ENCODE results near the gene CADM3.

CADM3 gene

GRCh38 chr1:159199901-159200300 is 28.5 kb downstream of the CADM3 start:
- H3K79me2 ChIP-seq (ENCODE audit: insufficient read depth, low read length) = no peaks in the 10 kb centered on the region
- H3K27ac ChIP-seq (ENCODE audit: low read length) = no peak overlapping the region
- DNase-seq (no peak), ATAC-seq (ENCODE audit: insufficient read depth, low read depth) (no peak)
- peaks cover 9% of the 10 kb centered on the region; the same call in 1 of the 2 replicates for H4K20me1 ChIP-seq (ENCODE audit: insufficient read depth, low read length)
- no peaks in the 10 kb centered on the region for H3K4me1 ChIP-seq (ENCODE audit: insufficient read depth, low read length)
- H3K9me3 ChIP-seq (ENCODE audit: insufficient read depth, low read length, severe bottlenecking) = no peaks in the 10 kb centered on the region
- H3K27me3 ChIP-seq (ENCODE audit: insufficient read depth, low read length, poor library complexity) = peaks cover 23% of the 10 kb centered on the region
- H3K4me3 ChIP-seq (ENCODE audit: low read depth in 1 of 2, low read length in 2 of 2) = no peak overlapping the region
- H3K36me3 ChIP-seq (ENCODE audit: insufficient read depth, low read length) = no peaks in the 10 kb centered on the region
- no peak overlapping the region for H3K9ac ChIP-seq (ENCODE audit: low read depth, low read length)
- TF ChIP-seq CTCF (IDR thresholded peaks at IDR 0.05; ENCODE audit: borderline replicate concordance, extremely low read depth, low read length, poor library complexity, severe bottlenecking) = no peak
- no peak for TF ChIP-seq EZH2 (IDR thresholded peaks at IDR 0.05; ENCODE audit: borderline replicate concordance, low read depth, low read length, severe bottlenecking)
- H3K4me2 ChIP-seq (ENCODE audit: insufficient read depth, low read length) = no peak overlapping the region
- no peak overlapping the region for H2AFZ ChIP-seq (ENCODE audit: low read depth, low read length)

- Histone ChIP-seq H3K36me3 (ENCODE audit: insufficient read depth, low read length) (no peaks in the 10 kb centered on the region), H3K9me3 (ENCODE audit: insufficient read depth, low read length, severe bottlenecking) (no peaks in the 10 kb centered on the region), H3K4me3 (ENCODE audit: low read depth in 1 of 2, low read length in 2 of 2) (no peak overlapping the region), H4K20me1 (ENCODE audit: insufficient read depth, low read length) (peaks cover 12% of the 10 kb centered on the region), H3K79me2 (ENCODE audit: insufficient read depth, low read length) (no peaks in the 10 kb centered on the region), H2AFZ (ENCODE audit: low read depth, low read length) (no peak overlapping the region), H3K4me1 (ENCODE audit: insufficient read depth, low read length) (no peaks in the 10 kb centered on the region), H3K9ac (ENCODE audit: low read depth, low read length) (no peak overlapping the region), H3K4me2 (ENCODE audit: insufficient read depth, low read length) (no peak overlapping the region), H3K27me3 (ENCODE audit: insufficient read depth, low read length, poor library complexity) (peaks cover 31% of the 10 kb centered on the region), H3K27ac (ENCODE audit: low read length) (no peak overlapping the region)
- ATAC-seq (ENCODE audit: insufficient read depth, low read depth) = 0 out of 3 replicates have a peak, but pooled peaks have one; percentile 38
- peak; percentile 29 for DNase-seq
- TF ChIP-seq EZH2 (IDR thresholded peaks at IDR 0.05; ENCODE audit: borderline replicate concordance, low read depth, low read length, severe bottlenecking) (no peak), CTCF (IDR thresholded peaks at IDR 0.05; ENCODE audit: borderline replicate concordance, extremely low read depth, low read length, poor library complexity, severe bottlenecking) (no peak)
Observed at GRCh38 chr1:159200769-159201168, 29.4 kb downstream of the CADM3 start.

- H2AFZ ChIP-seq (ENCODE audit: low read depth, low read length) = no peak overlapping the region
- H4K20me1 ChIP-seq (ENCODE audit: insufficient read depth, low read length) = peaks cover 12% of the 10 kb centered on the region
- no peaks in the 10 kb centered on the region for H3K4me1 ChIP-seq (ENCODE audit: insufficient read depth, low read length)
- no peaks in the 10 kb centered on the region for H3K36me3 ChIP-seq (ENCODE audit: insufficient read depth, low read length)
- no peak overlapping the region for H3K27ac ChIP-seq (ENCODE audit: low read length)
- DNase-seq (no peak), ATAC-seq (ENCODE audit: insufficient read depth, low read depth) (no peak)
- TF ChIP-seq CTCF (IDR thresholded peaks at IDR 0.05; ENCODE audit: borderline replicate concordance, extremely low read depth, low read length, poor library complexity, severe bottlenecking) = no peak
- TF ChIP-seq EZH2 (IDR thresholded peaks at IDR 0.05; ENCODE audit: borderline replicate concordance, low read depth, low read length, severe bottlenecking) = no peak
- H3K79me2 ChIP-seq (ENCODE audit: insufficient read depth, low read length) = no peaks in the 10 kb centered on the region
- H3K4me2 ChIP-seq (ENCODE audit: insufficient read depth, low read length) = no peak overlapping the region
- H3K9me3 ChIP-seq (ENCODE audit: insufficient read depth, low read length, severe bottlenecking) = no peaks in the 10 kb centered on the region
- no peak overlapping the region for H3K9ac ChIP-seq (ENCODE audit: low read depth, low read length)
- H3K27me3 ChIP-seq (ENCODE audit: insufficient read depth, low read length, poor library complexity) = peaks cover 30% of the 10 kb centered on the region
- no peak overlapping the region for H3K4me3 ChIP-seq (ENCODE audit: low read depth in 1 of 2, low read length in 2 of 2)
Observed at GRCh38 chr1:159201642-159202041, 30.2 kb downstream of the CADM3 start.

- H3K27me3 ChIP-seq (ENCODE audit: insufficient read depth, low read length, poor library complexity) = peaks cover 23% of the 10 kb centered on the region
- H3K9me3 ChIP-seq (ENCODE audit: insufficient read depth, low read length, severe bottlenecking) = no peaks in the 10 kb centered on the region
- ATAC-seq (ENCODE audit: insufficient read depth, low read depth) = no peak
- peaks cover 9% of the 10 kb centered on the region; the same call in 1 of the 2 replicates for H4K20me1 ChIP-seq (ENCODE audit: insufficient read depth, low read length)
- H2AFZ ChIP-seq (ENCODE audit: low read depth, low read length) = no peak overlapping the region
- H3K79me2 ChIP-seq (ENCODE audit: insufficient read depth, low read length) = no peaks in the 10 kb centered on the region
- H3K4me3 ChIP-seq (ENCODE audit: low read depth in 1 of 2, low read length in 2 of 2) = no peak overlapping the region
- no peak for DNase-seq
- TF ChIP-seq CTCF (IDR thresholded peaks at IDR 0.05; ENCODE audit: borderline replicate concordance, extremely low read depth, low read length, poor library complexity, severe bottlenecking) = no peak
- TF ChIP-seq EZH2 (IDR thresholded peaks at IDR 0.05; ENCODE audit: borderline replicate concordance, low read depth, low read length, severe bottlenecking) = no peak
- no peaks in the 10 kb centered on the region for H3K4me1 ChIP-seq (ENCODE audit: insufficient read depth, low read length)
- H3K27ac ChIP-seq (ENCODE audit: low read length) = no peak overlapping the region
- no peak overlapping the region for H3K4me2 ChIP-seq (ENCODE audit: insufficient read depth, low read length)
- H3K9ac ChIP-seq (ENCODE audit: low read depth, low read length) = no peak overlapping the region
- H3K36me3 ChIP-seq (ENCODE audit: insufficient read depth, low read length) = no peaks in the 10 kb centered on the region
Observed at GRCh38 chr1:159203610-159204009, 32.2 kb downstream of the CADM3 start.
